ENCODE results near the gene HNRNPR.
"Not testable (repeated sequence)": the region's sequence is repeated elsewhere in the genome, so short reads cannot be mapped to it uniquely, and the experiment has no call there.

HNRNPR gene

GRCh38 chr1:23344111-23344986, at the start of gene HNRNPR:
HNRNPR (minus strand) TSS chr1:23344284; CDS start chr1:23341008, 3,276 bp downstream.
- no peaks in the 10 kb centered on the region for H3K9me3 Mint-ChIP-seq
- ATAC-seq (replicated peaks; ENCODE audit: extremely low read depth, poor library complexity, severe bottlenecking) (peak; percentile 97), DNase-seq (ENCODE audit: low spot score in 2 of 2) (peak; percentile 93 to 96)
- no peaks in the 10 kb centered on the region for H3K27me3 Mint-ChIP-seq
- H3K4me3 Mint-ChIP-seq = peak within 1 kb of the TSS; percentile 95
- H3K4me1 Mint-ChIP-seq = peaks cover 46% of the 10 kb centered on the region
- H3K36me3 Mint-ChIP-seq (ENCODE audit: insufficient read depth) = peaks cover 13% of the 10 kb centered on the region
- H3K27ac Mint-ChIP-seq (ENCODE audit: low read depth) = peak within 1 kb of the TSS; percentile 81

GRCh38 chr1:23393706-23394105, 49.6 kb upstream of the HNRNPR start:
- Mint-ChIP-seq H3K36me3 (ENCODE audit: insufficient read depth) (no peaks in the 10 kb centered on the region), H3K27me3 (no peaks in the 10 kb centered on the region), H3K27ac (ENCODE audit: low read depth) (no peak overlapping the region), H3K4me3 (no peak overlapping the region), H3K9me3 (no peaks in the 10 kb centered on the region), H3K4me1 (no peaks in the 10 kb centered on the region)
- DNase-seq (ENCODE audit: low spot score in 2 of 2) (no peak), ATAC-seq (replicated peaks; ENCODE audit: extremely low read depth, poor library complexity, severe bottlenecking) (no peak)

GRCh38 chr1:23392125-23392855, 48.2 kb upstream of the HNRNPR start:
- DNase-seq (ENCODE audit: low spot score in 2 of 2) = no peak
- H3K4me3 Mint-ChIP-seq = no peak overlapping the region
- H3K27me3 Mint-ChIP-seq = peaks cover 2% of the 10 kb centered on the region
- no peaks in the 10 kb centered on the region for H3K9me3 Mint-ChIP-seq
- no peak overlapping the region for H3K27ac Mint-ChIP-seq (ENCODE audit: low read depth)
- H3K4me1 Mint-ChIP-seq = no peaks in the 10 kb centered on the region
- H3K36me3 Mint-ChIP-seq (ENCODE audit: insufficient read depth) = no peaks in the 10 kb centered on the region
- ATAC-seq (replicated peaks; ENCODE audit: extremely low read depth, poor library complexity, severe bottlenecking) = no peak

- no peak for ATAC-seq (replicated peaks; ENCODE audit: extremely low read depth, poor library complexity, severe bottlenecking)
- Mint-ChIP-seq H3K27ac (ENCODE audit: low read depth) (no peak overlapping the region), H3K9me3 (no peaks in the 10 kb centered on the region), H3K4me3 (no peak overlapping the region), H3K4me1 (no peaks in the 10 kb centered on the region), H3K36me3 (ENCODE audit: insufficient read depth) (no peaks in the 10 kb centered on the region), H3K27me3 (peaks cover 9% of the 10 kb centered on the region)
- DNase-seq (ENCODE audit: low spot score in 2 of 2) = no peak
Measured at GRCh38 chr1:23389837-23390321, 45.8 kb upstream of the HNRNPR start.

GRCh38 chr1:23387494-23387893, 43.4 kb upstream of the HNRNPR start:
- H3K36me3 Mint-ChIP-seq (ENCODE audit: insufficient read depth) = no peaks in the 10 kb centered on the region
- H3K4me1 Mint-ChIP-seq = no peaks in the 10 kb centered on the region
- H3K4me3 Mint-ChIP-seq = no peak overlapping the region

GRCh38 chr1:23385119-23385621, 41.1 kb upstream of the HNRNPR start:
- no peaks in the 10 kb centered on the region for H3K36me3 Mint-ChIP-seq (ENCODE audit: insufficient read depth)
- ATAC-seq (replicated peaks; ENCODE audit: extremely low read depth, poor library complexity, severe bottlenecking) (no peak), DNase-seq (ENCODE audit: low spot score in 2 of 2) (no peak)
- H3K4me1 Mint-ChIP-seq = no peaks in the 10 kb centered on the region
- no peaks in the 10 kb centered on the region for H3K9me3 Mint-ChIP-seq
- no peak overlapping the region for H3K27ac Mint-ChIP-seq (ENCODE audit: low read depth)
- peaks cover 9% of the 10 kb centered on the region for H3K27me3 Mint-ChIP-seq
- no peak overlapping the region for H3K4me3 Mint-ChIP-seq

More at GRCh38 chr1:23387494-23387893, 43.4 kb upstream of the HNRNPR start:
- Mint-ChIP-seq H3K27me3 (peaks cover 9% of the 10 kb centered on the region), H3K9me3 (no peaks in the 10 kb centered on the region), H3K27ac (ENCODE audit: low read depth) (no peak overlapping the region)
- ATAC-seq (replicated peaks; ENCODE audit: extremely low read depth, poor library complexity, severe bottlenecking) = no peak
- no peak for DNase-seq (ENCODE audit: low spot score in 2 of 2)

- ATAC-seq (replicated peaks; ENCODE audit: extremely low read depth, poor library complexity, severe bottlenecking) = no peak
- H3K9me3 Mint-ChIP-seq = no peaks in the 10 kb centered on the region
- H3K27me3 Mint-ChIP-seq = peaks cover 9% of the 10 kb centered on the region
- no peaks in the 10 kb centered on the region for H3K4me1 Mint-ChIP-seq
- H3K4me3 Mint-ChIP-seq = no peak overlapping the region
- no peak for DNase-seq (ENCODE audit: low spot score in 2 of 2)
- H3K27ac Mint-ChIP-seq (ENCODE audit: low read depth) = no peak overlapping the region
- no peaks in the 10 kb centered on the region for H3K36me3 Mint-ChIP-seq (ENCODE audit: insufficient read depth)
Measured at GRCh38 chr1:23384312-23385058, 40.4 kb upstream of the HNRNPR start.

- Mint-ChIP-seq H3K36me3 (ENCODE audit: insufficient read depth) (no peaks in the 10 kb centered on the region), H3K27ac (ENCODE audit: low read depth) (no peak overlapping the region), H3K4me1 (no peaks in the 10 kb centered on the region), H3K27me3 (peaks cover 9% of the 10 kb centered on the region), H3K9me3 (no peaks in the 10 kb centered on the region), H3K4me3 (no peak overlapping the region)
- DNase-seq (ENCODE audit: low spot score in 2 of 2) (no peak), ATAC-seq (replicated peaks; ENCODE audit: extremely low read depth, poor library complexity, severe bottlenecking) (no peak)
Measured at GRCh38 chr1:23383577-23384311, 39.7 kb upstream of the HNRNPR start.

GRCh38 chr1:23381233-23381885, 37.3 kb upstream of the HNRNPR start:
- Mint-ChIP-seq H3K27ac (ENCODE audit: low read depth) (no peak overlapping the region), H3K4me3 (no peak overlapping the region), H3K4me1 (no peaks in the 10 kb centered on the region), H3K27me3 (no peaks in the 10 kb centered on the region), H3K36me3 (ENCODE audit: insufficient read depth) (no peaks in the 10 kb centered on the region), H3K9me3 (no peaks in the 10 kb centered on the region)
- DNase-seq (ENCODE audit: low spot score in 2 of 2) (no peak), ATAC-seq (replicated peaks; ENCODE audit: extremely low read depth, poor library complexity, severe bottlenecking) (no peak)

GRCh38 chr1:23380719-23381118, 36.6 kb upstream of the HNRNPR start:
- no peak for DNase-seq (ENCODE audit: low spot score in 2 of 2)
- Mint-ChIP-seq H3K9me3 (no peaks in the 10 kb centered on the region), H3K4me3 (no peak overlapping the region), H3K27me3 (no peaks in the 10 kb centered on the region), H3K4me1 (no peaks in the 10 kb centered on the region), H3K36me3 (ENCODE audit: insufficient read depth) (no peaks in the 10 kb centered on the region), H3K27ac (ENCODE audit: low read depth) (no peak overlapping the region)
- no peak for ATAC-seq (replicated peaks; ENCODE audit: extremely low read depth, poor library complexity, severe bottlenecking)

- H3K27ac Mint-ChIP-seq (ENCODE audit: low read depth); H3K4me3 Mint-ChIP-seq; DNase-seq (ENCODE audit: low spot score in 2 of 2); H3K9me3 Mint-ChIP-seq; H3K27me3 Mint-ChIP-seq; ATAC-seq (replicated peaks; ENCODE audit: extremely low read depth, poor library complexity, severe bottlenecking); H3K4me1 Mint-ChIP-seq; H3K36me3 Mint-ChIP-seq (ENCODE audit: insufficient read depth): not testable (repeated sequence)
Measured at GRCh38 chr1:23380236-23380635, 36.2 kb upstream of the HNRNPR start.
